HCT116 (cell line): ENCODE results near the gene FAM171A1. TPM values are rescaled to one million over a fixed set of nuclear protein-coding genes. Genes with fewer than 3 reads are reported as not detected.

ENCODE experiments used
- ATAC-seq: fragments of 200-7000 bp; cut with Tn5 transposase; 2 replicates; pipeline ENCODE4 v1.9.1; 2020; ENCODE audit warnings: mild to moderate bottlenecking, moderate library complexity
- BruUV-seq: library from RNA; stranded (reverse); fragments of 400-500 nt; replicated peaks from 2 replicates; lab custom pipeline; 2021; lab: Mats Ljungman, UMichigan
- CTCF ChIA-PET: fragments of 300-600 bp; sonication (Branson Sonifier 250); formaldehyde crosslinking; loops from one replicate; lab custom pipeline; 2021; ENCODE audit warnings: antibody characterized with exemption; lab: Charles Lee
- POLR2A ChIA-PET: fragments of 300-600, 350-600 bp; sonication (Branson Sonifier 250); formaldehyde crosslinking; loops from one replicate; lab custom pipeline; 2021; ENCODE audit warnings: antibody characterized with exemption; lab: Charles Lee
- RAD21 ChIA-PET, 2 experiments: fragments of 300-600 bp; sonication (Branson Sonifier 250); formaldehyde crosslinking; loops; one replicate each; lab custom pipeline; 2023; ENCODE audit warnings: low total read pairs in 2 of 2; ENCODE audit not compliant: uncharacterized antibody in 2 of 2, unreplicated experiment in 2 of 2, low non-redundant PET in 1 of 2; lab: Charles Lee
- DNase-seq: peaks from one replicate; pipeline ENCODE4 v3.0.0-alpha.2; 2010; ENCODE audit warnings: low read depth, low spot score
- H2AFZ ChIP-seq: fragments of 200-600 bp; shearing (Covaris generic), sonication (generic); 2 replicates; pipeline ENCODE4 v1.6.1; 2017; ENCODE audit warnings: low read depth, mixed run types, mixed read lengths, antibody characterized with exemption, low read length; ENCODE audit not compliant: poor library complexity, severe bottlenecking
- H3K27ac ChIP-seq: 2 replicates; pipeline ENCODE4 v1.5.1; 2012; ENCODE audit warnings: low read depth, low read length
- H3K27me3 ChIP-seq: fragments of 200-600 bp; sonication (generic); 2 replicates; pipeline ENCODE4 v1.6.1; 2016; ENCODE audit warnings: mixed run types, low read length, mixed read lengths; ENCODE audit not compliant: insufficient read depth
- H3K36me3 ChIP-seq, 2 experiments: fragments of 200-500 bp in 1 of 2; fragments of 200-600 bp in 1 of 2; sonication (Bioruptor generic) in 1 of 2; sonication (generic) in 1 of 2; 2 replicates each; pipeline versions ENCODE4 v1.5.1 to v1.6.1; 2014 to 2016; ENCODE audit warnings: low read length in 2 of 2, inconsistent platforms in 1 of 2, mixed read lengths in 1 of 2, mixed run types in 1 of 2; ENCODE audit not compliant: insufficient read depth in 2 of 2, control insufficient read depth in 1 of 2
- H3K4me1 ChIP-seq, 2 experiments: fragments of 200-600 bp in 1 of 2; sonication (generic) in 1 of 2; 2 replicates each; pipeline versions ENCODE4 v1.5.1 to v1.6.1; 2012 to 2017; ENCODE audit warnings: low read length in 2 of 2, inconsistent platforms in 1 of 2, mild to moderate bottlenecking in 1 of 2, mixed read lengths in 1 of 2, mixed run types in 1 of 2, moderate library complexity in 1 of 2; ENCODE audit not compliant: insufficient read depth in 2 of 2, control insufficient read depth in 1 of 2
- H3K4me2 ChIP-seq: fragments of 200-600 bp; sonication (generic); 2 replicates; pipeline ENCODE4 v1.6.1; 2017; ENCODE audit warnings: mixed run types, low read length, mixed read lengths
- H3K4me3 ChIP-seq, 2 experiments: fragments of 200-600 bp in 1 of 2; sonication (generic) in 1 of 2; replicated peaks in 1 of 2; 2 replicates each; pipeline ENCODE4 v1.5.1; 2011 to 2016; ENCODE audit warnings: low read length in 2 of 2, control low read depth in 1 of 2, low read depth in 1 of 2, mild to moderate bottlenecking in 1 of 2, mixed read lengths in 1 of 2, mixed run types in 1 of 2
- H3K79me2 ChIP-seq: fragments of 200-600 bp; sonication (generic); 2 replicates; pipeline ENCODE4 v1.6.1; 2017; ENCODE audit warnings: mild to moderate bottlenecking, mixed run types, low read length, moderate library complexity, mixed read lengths; ENCODE audit not compliant: insufficient read depth
- H3K9ac ChIP-seq: fragments of 200-600 bp; sonication (generic); 2 replicates; pipeline ENCODE4 v1.6.1; 2016; ENCODE audit warnings: low read length, mixed read lengths
- H3K9me2 ChIP-seq: fragments of 200-600 bp; sonication (generic), shearing (Covaris generic); 2 replicates; pipeline ENCODE4 v1.6.1; 2017; ENCODE audit warnings: mixed run types, mild to moderate bottlenecking, moderate library complexity; ENCODE audit not compliant: insufficient read depth
- H3K9me3 ChIP-seq, 2 experiments: fragments of 200-500 bp in 1 of 2; fragments of 200-600 bp in 1 of 2; sonication (Bioruptor generic) in 1 of 2; sonication (generic) in 1 of 2; 2 replicates each; pipeline ENCODE4 v1.6.1; 2014 to 2017; ENCODE audit warnings: low read length in 2 of 2, mixed read lengths in 2 of 2, inconsistent platforms in 1 of 2, low read depth in 1 of 2, mild to moderate bottlenecking in 1 of 2, mixed run types in 1 of 2, moderate library complexity in 1 of 2; ENCODE audit not compliant: control insufficient read depth in 1 of 2, insufficient read depth in 1 of 2
- H4K20me1 ChIP-seq: fragments of 200-600 bp; sonication (generic), shearing (Covaris generic); 2 replicates; pipeline ENCODE4 v1.6.1; 2017; ENCODE audit warnings: mixed run types, mild to moderate bottlenecking, moderate library complexity; ENCODE audit not compliant: insufficient read depth
- ATF3 ChIP-seq: IDR thresholded peaks from 2 replicates; pipeline ENCODE4 v1.6.1; 2012
- CBX3 ChIP-seq: IDR thresholded peaks from 2 replicates; pipeline ENCODE4 v1.6.1; 2012; ENCODE audit warnings: low read depth
- CEBPB ChIP-seq: IDR thresholded peaks from 2 replicates; pipeline ENCODE4 v1.6.1; 2012; ENCODE audit warnings: low read depth
- EGR1 ChIP-seq: IDR thresholded peaks from 2 replicates; pipeline ENCODE4 v1.6.1; 2012; ENCODE audit warnings: low read depth
- ELF1 ChIP-seq: IDR thresholded peaks from 2 replicates; pipeline ENCODE4 v1.6.1; 2012; ENCODE audit warnings: low read depth, borderline replicate concordance
- EZH2 ChIP-seq: fragments of 200-600 bp; sonication (generic); IDR thresholded peaks from 2 replicates; pipeline ENCODE4 v1.6.1; 2017; ENCODE audit warnings: antibody characterized with exemption, mixed run types
- EZH2phosphoT487 ChIP-seq: fragments of 200-600 bp; IDR thresholded peaks from 2 replicates; pipeline ENCODE4 v1.6.1; 2018; ENCODE audit warnings: antibody characterized with exemption, borderline replicate concordance
- JUND ChIP-seq: IDR thresholded peaks from 2 replicates; pipeline ENCODE4 v1.6.1; 2012
- MAX ChIP-seq: IDR thresholded peaks from 2 replicates; pipeline ENCODE4 v1.6.1; 2012
- POLR2A ChIP-seq: IDR thresholded peaks from 2 replicates; pipeline ENCODE4 v1.7.0; 2011; ENCODE audit warnings: borderline replicate concordance; ENCODE audit not compliant: insufficient read depth, insufficient read length; ENCODE audit errors: extremely low read depth
- REST ChIP-seq: IDR thresholded peaks from 2 replicates; pipeline ENCODE4 v1.6.1; 2012; ENCODE audit warnings: low read depth
- SIN3A ChIP-seq: IDR thresholded peaks from 2 replicates; pipeline ENCODE4 v1.6.1; 2012; ENCODE audit warnings: low read depth
- SP1 ChIP-seq: IDR thresholded peaks from 2 replicates; pipeline ENCODE4 v1.6.1; 2012; ENCODE audit warnings: low read depth
- SRF ChIP-seq: IDR thresholded peaks from 2 replicates; pipeline ENCODE4 v1.6.1; 2012; ENCODE audit warnings: low read depth
- TCF7L2 ChIP-seq: IDR thresholded peaks from 2 replicates; pipeline ENCODE4 v1.7.0; 2011; ENCODE audit warnings: borderline replicate concordance, inconsistent platforms; ENCODE audit not compliant: insufficient read depth, insufficient read length; ENCODE audit errors: extremely low read depth
- YY1 ChIP-seq: IDR thresholded peaks from 2 replicates; pipeline ENCODE4 v1.6.1; 2011; ENCODE audit warnings: low read length, low read depth, moderate library complexity, mild to moderate bottlenecking; ENCODE audit not compliant: insufficient replicate concordance; ENCODE audit errors: extremely low read depth
- ZNF274 ChIP-seq: fragments of 200-500 bp; sonication (Bioruptor generic); IDR thresholded peaks from 2 replicates; pipeline ENCODE4 v1.6.1; 2014; ENCODE audit warnings: mild to moderate bottlenecking, low read depth, low read length, inconsistent platforms
- intact Hi-C: fragments of 100-400 bp; cut with micrococcal nuclease; formaldehyde crosslinking; loops from 2 replicates; pipeline ENCODE4 v1.10.0; 2022
- total RNA-seq: library from RNA; stranded (reverse); gene quantifications from one replicate; pipeline ENCODE4 v1.2.1, GENCODE V29; 2021; ENCODE audit not compliant: unreplicated experiment

FAM171A1 gene
- total RNA-seq, 1 experiment from 2014 or later = 32.5 TPM

GRCh38 chr10:15263657-15264323 lies 107.3 kb downstream of the FAM171A1 start:
- POLR2A ChIA-PET = no interaction called here
- TF ChIP-seq ATF3 (no peak), REST (no peak), TCF7L2 (no peak), SIN3A (no peak), POLR2A (no peak), SP1 (no peak), SRF (no peak), JUND (no peak), YY1 (no peak), EZH2phosphoT487 (no peak), MAX (no peak), CEBPB (no peak), EZH2 (no peak), EGR1 (no peak), CBX3 (no peak), ZNF274 (no peak), ELF1 (no peak)
- Histone ChIP-seq H3K27me3 (no peaks in the 10 kb centered on the region), H3K4me1 (no peaks in the 10 kb centered on the region), H2AFZ (no peak overlapping the region), H3K79me2 (no peaks in the 10 kb centered on the region), H3K9me3 (no peaks in the 10 kb centered on the region), H3K4me3 (no peak overlapping the region), H3K36me3 (no peaks in the 10 kb centered on the region), H3K9ac (no peak overlapping the region), H3K4me2 (no peak overlapping the region), H4K20me1 (no peaks in the 10 kb centered on the region), H3K9me2 (no peaks in the 10 kb centered on the region), H3K27ac (no peak overlapping the region)
- intact Hi-C loops = loop anchor here (5.0 kb wide), 1 partner anchor 109 kb away; the partner anchor contains the start of gene FAM171A1
- RAD21 ChIA-PET = no interaction called here
- no TSS peak for BruUV-seq
- ATAC-seq = no peak
- no peak for DNase-seq
- CTCF ChIA-PET = no interaction called here
